ENCODE measurements around the gene RACGAP1.

GRCh38 chr12:49976557-49976956 lies 48.7 kb downstream of the RACGAP1 start:
- TF ChIP-seq CTCF (IDR thresholded peaks at IDR 0.05) (no peak), POLR2A (IDR thresholded peaks at IDR 0.05) (no peak)

Data from adrenal gland (tissue), 5 donors.